Endothelial cell of umbilical vein (primary cell): ENCODE measurements around the gene C5orf24.
"Not testable (repeated sequence)": the region's sequence is repeated elsewhere in the genome, so short reads cannot be mapped to it uniquely, and the experiment has no call there.

Experiments used
- CTCF ChIP-seq, 2 donors: IDR thresholded peaks; 1 replicate in 1 of 2; 2 replicates in 1 of 2; pipeline ENCODE4 v1.5.1; 2011; ENCODE audit warnings: low read length in 2 of 2, mild to moderate bottlenecking in 2 of 2, moderate library complexity in 2 of 2, control low read depth in 1 of 2, inconsistent platforms in 1 of 2, low read depth in 1 of 2; ENCODE audit not compliant: insufficient read depth in 1 of 2; ENCODE audit errors: extremely low read depth in 1 of 2
- EZH2 ChIP-seq: IDR thresholded peaks from 2 replicates; pipeline ENCODE4 v1.6.1; 2012; ENCODE audit warnings: borderline replicate concordance, low read depth, mild to moderate bottlenecking, moderate library complexity, low read length, inconsistent platforms; ENCODE audit not compliant: severe bottlenecking
- FOS ChIP-seq: IDR thresholded peaks from 2 replicates; pipeline ENCODE4 v1.6.1; 2011; ENCODE audit warnings: mild to moderate bottlenecking, low read length, moderate library complexity, borderline replicate concordance; ENCODE audit not compliant: insufficient read depth
- GATA2 ChIP-seq: IDR thresholded peaks from 2 replicates; pipeline ENCODE4 v1.7.0; 2011; ENCODE audit warnings: low read depth, mild to moderate bottlenecking, moderate library complexity, mixed read lengths, low read length; ENCODE audit not compliant: insufficient read length, insufficient read depth
- JUN ChIP-seq: IDR thresholded peaks from 2 replicates; pipeline ENCODE4 v1.6.1; 2011; ENCODE audit warnings: borderline replicate concordance, low read depth; ENCODE audit not compliant: insufficient read length, insufficient read depth
- MAX ChIP-seq: IDR thresholded peaks from 2 replicates; pipeline ENCODE4 v1.6.1; 2011; ENCODE audit not compliant: insufficient read depth, insufficient read length
- MYC ChIP-seq: IDR thresholded peaks from one replicate; pipeline ENCODE4 v1.6.1; 2011; ENCODE audit warnings: mild to moderate bottlenecking, low read depth, low read length
- POLR2A ChIP-seq: IDR thresholded peaks from 2 replicates; pipeline ENCODE4 v1.6.1; 2012; ENCODE audit warnings: low read depth, mild to moderate bottlenecking, control low read depth, low read length
- POLR2AphosphoS5 ChIP-seq: IDR thresholded peaks from 2 replicates; pipeline ENCODE4 v1.6.1; 2012; ENCODE audit warnings: low read depth, mild to moderate bottlenecking, control low read depth, low read length, moderate library complexity; ENCODE audit not compliant: insufficient read depth

GRCh38 chr5:134838361-134838760 is 7.4 kb upstream of the C5orf24 start:
- not testable (repeated sequence) for TF ChIP-seq MAX; POLR2A; CTCF (IDR thresholded peaks at IDR 0.05; ENCODE audit: extremely low read depth in 1 of 2, insufficient read depth in 1 of 2, low read depth in 1 of 2, low read length in 2 of 2); EZH2; JUN; GATA2; MYC; POLR2AphosphoS5; FOS
